ENCODE data around the gene SFTA2. TPM values are rescaled to one million over a fixed set of nuclear protein-coding genes. Genes with fewer than 3 reads are reported as not detected.

SFTA2 gene
- total RNA-seq, 1 donor from 2014 or later = not detected

- H3K9me3 ChIP-seq = no peaks in the 10 kb centered on the region
- intact Hi-C loops (cut with DNase I) = loop anchor here (2.0 to 10.0 kb wide), 2 partner anchors 57 to 197 kb away; partner anchors contain the start of gene PPP1R18
- TF ChIP-seq POLR2AphosphoS5 (IDR thresholded peaks at IDR 0.05; ENCODE audit: insufficient read depth in 1 of 2, low read depth in 1 of 2) (peak in 1 of 2 donors; percentile 22), CTCF (IDR thresholded peaks at IDR 0.05) (no peak)
These were observed 49.7 kb downstream of the SFTA2 start for GRCh38 chr6:30882204-30882758.

GRCh38 chr6:30881392-30882203 is 50.4 kb downstream of the SFTA2 start:
- DNase-seq (ENCODE audit: extremely low spot score in 2 of 2) = no peak
- Histone ChIP-seq H3K27me3 (no peaks in the 10 kb centered on the region), H3K36me3 (no peaks in the 10 kb centered on the region), H3K4me3 (no peak overlapping the region), H3K27ac (peak overlapping the region; percentile 95), H3K4me1 (peaks cover 72% of the 10 kb centered on the region), H3K9me3 (no peaks in the 10 kb centered on the region)
- intact Hi-C loops (cut with DNase I) = loop anchor here (2.0 to 10.0 kb wide), 2 partner anchors 57 to 197 kb away; partner anchors contain the start of gene PPP1R18
- TF ChIP-seq POLR2A (IDR thresholded peaks at IDR 0.05) = no peak
- TF ChIP-seq CTCF (IDR thresholded peaks at IDR 0.05) = no peak
- TF ChIP-seq POLR2AphosphoS5 (IDR thresholded peaks at IDR 0.05; ENCODE audit: insufficient read depth in 1 of 2, low read depth in 1 of 2) = no peak

More at GRCh38 chr6:30882204-30882758, 49.7 kb downstream of the SFTA2 start:
- no peaks in the 10 kb centered on the region for H3K36me3 ChIP-seq
- peak overlapping the region; percentile 95 for H3K27ac ChIP-seq
- H3K27me3 ChIP-seq = no peaks in the 10 kb centered on the region
- H3K4me3 ChIP-seq = no peak overlapping the region
- peaks cover 70% of the 10 kb centered on the region for H3K4me1 ChIP-seq
- DNase-seq (ENCODE audit: extremely low spot score in 2 of 2) = no peak

Small RNAs within 50 kb of the gene (microRNA-seq; reads per million reads assigned to microRNA genes)
- gene MIR4640 (ENCODE audit: borderline number of aligned reads, borderline replicate concordance) = 2.9 reads per million

Small RNAs within 50 kb of the gene (small RNA-seq; reads per million reads assigned to genes)
- not detected for gene RF00019

Other genes with a start within 250 kb of the SFTA2 start
- 42.5 TPM for gene PPP1R18, start 245.5 kb downstream of the SFTA2 start, total RNA-seq
- gene NRM, start 241.2 kb downstream of the SFTA2 start, total RNA-seq = 6.1 TPM
- 12.3 TPM for gene MDC1, start 214.9 kb downstream of the SFTA2 start, total RNA-seq
- 293 TPM for gene TUBB, start 211.8 kb downstream of the SFTA2 start, total RNA-seq
- 165 TPM for gene FLOT1, start 189.5 kb downstream of the SFTA2 start, total RNA-seq
- 40.5 TPM for gene IER3, start 187.6 kb downstream of the SFTA2 start, total RNA-seq
- gene DDR1, start 47.7 kb downstream of the SFTA2 start, total RNA-seq = 71.5 TPM
- gene GTF2H4, start 24.0 kb downstream of the SFTA2 start, total RNA-seq = 16.7 TPM
- 18.9 TPM for gene VARS2, start 17.9 kb downstream of the SFTA2 start, total RNA-seq
- 0.49 TPM for gene MUCL3, start 8.8 kb upstream of the SFTA2 start, total RNA-seq
- 207 TPM for gene MUC21, start 51.5 kb upstream of the SFTA2 start, total RNA-seq
- 2.9 TPM for gene MUC22, start 78.3 kb upstream of the SFTA2 start, total RNA-seq
- gene C6orf15, start 180.4 kb upstream of the SFTA2 start, total RNA-seq = not detected
- 9.6 TPM for gene PSORS1C1, start 182.6 kb upstream of the SFTA2 start, total RNA-seq
- 1.5 TPM for gene CDSN, start 188.3 kb upstream of the SFTA2 start, total RNA-seq
- not detected for gene PSORS1C2, start 206.9 kb upstream of the SFTA2 start, total RNA-seq
- 21.9 TPM for gene CCHCR1, start 225.6 kb upstream of the SFTA2 start, total RNA-seq
- gene TCF19, start 226.4 kb upstream of the SFTA2 start, total RNA-seq = 8.8 TPM
- gene POU5F1, start 238.5 kb upstream of the SFTA2 start, total RNA-seq = 0.98 TPM

All from vagina (tissue), 2 donors.